ENCODE results near the gene LRRC42. TPM values are rescaled to one million over a fixed set of nuclear protein-coding genes. Genes with fewer than 3 reads are reported as not detected.

Gene LRRC42, protein sequence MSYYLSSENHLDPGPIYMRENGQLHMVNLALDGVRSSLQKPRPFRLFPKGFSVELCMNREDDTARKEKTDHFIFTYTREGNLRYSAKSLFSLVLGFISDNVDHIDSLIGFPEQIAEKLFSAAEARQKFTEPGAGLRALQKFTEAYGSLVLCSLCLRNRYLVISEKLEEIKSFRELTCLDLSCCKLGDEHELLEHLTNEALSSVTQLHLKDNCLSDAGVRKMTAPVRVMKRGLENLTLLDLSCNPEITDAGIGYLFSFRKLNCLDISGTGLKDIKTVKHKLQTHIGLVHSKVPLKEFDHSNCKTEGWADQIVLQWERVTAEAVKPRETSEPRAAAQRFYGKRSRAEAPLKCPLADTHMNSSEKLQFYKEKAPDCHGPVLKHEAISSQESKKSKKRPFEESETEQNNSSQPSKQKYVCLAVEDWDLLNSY
- total RNA-seq: 28.4 and 30.0 TPM in 2 replicates

DNA sequence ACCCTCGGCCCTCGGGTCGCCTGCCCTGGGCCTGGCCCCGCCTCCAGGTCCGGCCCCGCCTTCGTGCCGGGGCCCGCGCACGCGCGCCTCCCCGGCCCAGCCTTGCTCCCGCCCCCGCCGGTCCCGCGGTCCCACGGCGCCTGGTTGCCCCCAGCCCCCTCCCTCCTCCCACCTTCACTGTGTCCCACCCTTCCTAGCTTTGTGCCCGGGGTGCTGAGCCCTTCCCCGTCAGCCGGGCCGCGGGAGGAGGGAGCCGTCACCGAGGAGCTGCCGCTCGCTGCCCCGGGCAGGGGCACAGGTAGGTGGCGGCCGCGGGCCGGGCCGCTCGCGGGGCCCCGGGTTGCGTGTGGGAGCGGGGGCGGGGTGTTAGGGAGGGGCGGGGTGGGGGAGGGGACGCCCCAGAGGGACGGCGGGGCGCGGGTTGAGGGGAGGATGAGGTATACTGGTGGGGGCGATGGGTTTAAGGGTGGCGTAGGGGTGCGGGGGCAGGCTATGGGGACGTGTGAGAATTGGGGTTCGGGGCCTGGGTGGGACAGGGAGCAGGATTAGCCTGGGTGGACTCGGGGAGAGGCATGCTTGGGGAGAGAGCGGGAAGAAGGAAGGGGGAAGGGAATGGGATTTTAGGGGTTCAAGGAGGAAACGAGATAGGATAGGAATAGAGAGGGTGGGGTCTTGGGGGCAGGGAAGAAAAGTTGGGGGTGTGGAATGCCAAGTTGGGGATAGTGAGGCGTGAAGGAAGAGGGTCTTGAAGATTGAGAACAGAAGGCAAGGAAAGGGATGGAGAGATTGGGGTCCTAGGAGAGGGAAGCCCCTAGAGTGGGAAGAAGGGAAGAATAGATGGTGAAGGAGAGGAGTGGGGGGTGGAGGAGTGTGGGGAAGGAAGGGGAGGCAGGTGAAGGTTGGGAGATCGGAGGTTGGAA lies at the start of gene LRRC42:
TSS of gene LRRC42 (plus strand) at position 99 of the 920 bp plus-strand sequence. CDS start 5,650 bp downstream, outside the sequence.

GRCh38 chr1:53945433-53946251 lies 508 bp upstream of the LRRC42 start, which contains the start of gene IFT25:
Gene IFT25, minus strand, starts transcription at chr1:53945699. Its CDS starts 5,617 bp downstream, at chr1:53940082.

Other genes with a start within 250 kb of the LRRC42 start
- gene GLIS1, start 207.2 kb upstream of the LRRC42 start, total RNA-seq: 0.43 and 1.1 TPM in 2 replicates
- 6.8 and 9.2 TPM in 2 replicates for gene NDC1, start 108.1 kb upstream of the LRRC42 start, total RNA-seq
- 18.8 and 27.2 TPM in 2 replicates for gene YIPF1, start 56.6 kb upstream of the LRRC42 start, total RNA-seq
- gene DIO1, start 52.2 kb upstream of the LRRC42 start, total RNA-seq: not detected in 2 replicates
- 9.2 and 19.8 TPM in 2 replicates for gene IFT25, start 651 bp upstream of the LRRC42 start, total RNA-seq
- not detected in 2 replicates for gene LDLRAD1, start 71.8 kb downstream of the LRRC42 start, total RNA-seq
- gene TMEM59, start 106.9 kb downstream of the LRRC42 start, total RNA-seq: 239 and 298 TPM in 2 replicates
- 3.3 TPM in 2 replicates for gene TCEANC2, start 107.3 kb downstream of the LRRC42 start, total RNA-seq
- not detected in 2 replicates for gene CDCP2, start 206.7 kb downstream of the LRRC42 start, total RNA-seq

All from pericardium fibroblast (primary cell).